ENCODE results near the gene OPTC.

Gene OPTC

DNA sequence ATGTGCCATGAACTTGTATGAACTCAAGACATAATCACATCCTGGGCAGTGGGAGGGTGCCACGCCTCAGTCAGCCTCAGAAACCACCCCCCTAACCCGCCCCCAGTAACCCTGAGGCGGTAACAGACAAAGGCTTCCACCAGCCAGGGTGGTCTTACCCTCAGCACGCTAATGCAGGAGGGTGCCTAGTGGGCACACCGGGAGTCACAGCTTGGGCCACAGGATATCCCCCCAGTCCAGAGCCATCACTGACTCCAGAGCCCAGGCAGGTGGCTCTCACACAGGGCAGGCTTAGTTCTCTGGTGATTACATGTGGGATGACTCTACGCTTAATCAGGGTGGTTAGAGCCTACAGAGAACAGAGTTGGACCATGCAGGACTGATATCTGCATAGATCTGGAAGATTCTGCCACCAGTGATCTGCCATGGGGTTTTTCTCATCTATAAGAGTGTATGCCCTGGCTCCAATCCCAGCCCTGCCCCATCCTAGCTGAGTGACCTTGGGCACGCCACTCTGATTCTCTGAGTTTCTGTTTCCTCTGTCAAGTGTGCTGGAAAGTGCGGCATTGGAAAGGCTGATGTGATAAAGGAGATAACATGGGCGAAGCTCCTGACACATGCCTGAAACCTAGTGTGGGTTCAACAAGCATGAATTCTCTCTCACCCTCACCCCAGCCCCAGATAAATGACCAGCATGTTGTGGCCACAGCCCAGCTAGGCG is 27.3 kb downstream of the OPTC start:
- Histone ChIP-seq H3K9me3 (ENCODE audit: control insufficient read depth, low read length) (no peaks in the 10 kb centered on the region), H3K36me3 (ENCODE audit: control insufficient read depth, insufficient read depth, low read length) (no peaks in the 10 kb centered on the region), H3K27ac (ENCODE audit: insufficient read depth, low read depth, low read length, poor library complexity, severe bottlenecking) (no peak overlapping the region), H3K27me3 (ENCODE audit: control insufficient read depth, insufficient read depth, low read length, poor library complexity, severe bottlenecking) (peaks cover 7% of the 10 kb centered on the region), H3K4me1 (ENCODE audit: control insufficient read depth, insufficient read depth, low read length) (peaks cover 56% of the 10 kb centered on the region), H3K4me3 (ENCODE audit: insufficient read depth, low read depth, low read length) (no peak overlapping the region)
- WGBS, 2 experiments: 85 to 86% methylated on average over 10 of the region's 10 CpGs

DNA sequence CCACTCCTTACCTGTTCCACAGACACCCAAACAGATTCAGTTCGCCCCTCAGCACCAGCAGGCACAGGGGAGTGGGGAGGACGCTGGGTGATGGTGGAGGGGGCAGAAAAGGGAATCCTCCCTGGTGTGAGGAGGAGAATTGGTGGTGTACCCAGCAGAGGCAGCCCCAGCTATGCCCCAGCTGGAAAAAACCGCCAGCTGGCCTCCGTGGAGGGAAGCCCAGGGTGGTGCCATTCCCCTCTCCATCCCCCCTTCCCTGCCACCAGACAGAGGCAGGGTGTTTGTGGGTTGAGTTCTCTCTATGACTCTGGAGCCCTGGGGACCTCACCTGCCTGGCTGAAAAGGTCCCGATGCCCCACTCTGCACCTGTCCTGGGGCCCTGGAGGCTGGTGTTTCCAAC is 27.9 kb downstream of the OPTC start:
- no peaks in the 10 kb centered on the region for H3K36me3 ChIP-seq (ENCODE audit: control insufficient read depth, insufficient read depth, low read length)
- H3K27me3 ChIP-seq (ENCODE audit: control insufficient read depth, insufficient read depth, low read length, poor library complexity, severe bottlenecking): peaks cover 7% of the 10 kb centered on the region
- 53 to 63% methylated on average over 4 to 5 of the region's 5 CpGs for WGBS, 2 experiments
- H3K4me3 ChIP-seq (ENCODE audit: insufficient read depth, low read depth, low read length): no peak overlapping the region
- H3K4me1 ChIP-seq (ENCODE audit: control insufficient read depth, insufficient read depth, low read length): peaks cover 56% of the 10 kb centered on the region
- H3K27ac ChIP-seq (ENCODE audit: insufficient read depth, low read depth, low read length, poor library complexity, severe bottlenecking): no peak overlapping the region
- H3K9me3 ChIP-seq (ENCODE audit: control insufficient read depth, low read length): no peaks in the 10 kb centered on the region

DNA sequence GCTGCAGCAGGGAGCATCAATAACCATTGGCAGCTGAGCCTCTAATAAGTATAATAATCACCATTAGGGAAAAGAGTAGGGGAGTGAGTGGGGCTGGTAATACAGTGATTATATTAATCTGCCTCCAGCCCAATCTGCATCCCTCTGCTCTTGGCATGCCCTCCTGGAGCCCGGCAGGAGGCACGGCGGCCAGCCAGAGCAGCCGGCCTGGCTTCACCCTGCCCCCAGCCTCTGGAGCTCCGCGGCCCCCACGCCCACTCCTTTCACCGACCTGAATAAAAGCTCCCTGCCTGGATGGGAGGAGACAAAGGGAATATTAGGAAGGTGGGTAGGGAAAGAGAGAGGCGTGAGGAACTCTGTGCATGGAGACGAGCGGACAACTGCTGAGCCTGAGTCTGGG is 28.3 kb downstream of the OPTC start:
- no peaks in the 10 kb centered on the region for H3K36me3 ChIP-seq (ENCODE audit: control insufficient read depth, insufficient read depth, low read length)
- no peak overlapping the region for H3K27ac ChIP-seq (ENCODE audit: insufficient read depth, low read depth, low read length, poor library complexity, severe bottlenecking)
- no peak overlapping the region for H3K4me3 ChIP-seq (ENCODE audit: insufficient read depth, low read depth, low read length)
- H3K27me3 ChIP-seq (ENCODE audit: control insufficient read depth, insufficient read depth, low read length, poor library complexity, severe bottlenecking): peaks cover 7% of the 10 kb centered on the region
- peaks cover 54% of the 10 kb centered on the region for H3K4me1 ChIP-seq (ENCODE audit: control insufficient read depth, insufficient read depth, low read length)
- 9 to 10% methylated on average over 8 to 11 of the region's 11 CpGs for WGBS, 2 experiments
- H3K9me3 ChIP-seq (ENCODE audit: control insufficient read depth, low read length): no peaks in the 10 kb centered on the region

- Histone ChIP-seq H3K27me3 (ENCODE audit: control insufficient read depth, insufficient read depth, low read length, poor library complexity, severe bottlenecking) (peaks cover 3% of the 10 kb centered on the region), H3K27ac (ENCODE audit: insufficient read depth, low read depth, low read length, poor library complexity, severe bottlenecking) (no peak overlapping the region), H3K4me1 (ENCODE audit: control insufficient read depth, insufficient read depth, low read length) (peaks cover 46% of the 10 kb centered on the region), H3K4me3 (ENCODE audit: insufficient read depth, low read depth, low read length) (no peak overlapping the region), H3K9me3 (ENCODE audit: control insufficient read depth, low read length) (no peaks in the 10 kb centered on the region), H3K36me3 (ENCODE audit: control insufficient read depth, insufficient read depth, low read length) (no peaks in the 10 kb centered on the region)
- WGBS, 2 experiments: 90 to 96% methylated on average over 6 of the region's 6 CpGs
These were observed 29.7 kb downstream of the OPTC start for GRCh38 chr1:203523667-203524066.

- H3K4me1 ChIP-seq (ENCODE audit: control insufficient read depth, insufficient read depth, low read length): peaks cover 42% of the 10 kb centered on the region
- 86 to 96% methylated on average over 3 to 4 of the region's 4 CpGs for WGBS, 2 experiments
- H3K27ac ChIP-seq (ENCODE audit: insufficient read depth, low read depth, low read length, poor library complexity, severe bottlenecking): no peak overlapping the region
These were observed 30.2 kb downstream of the OPTC start for GRCh38 chr1:203524152-203524551.

DNA sequence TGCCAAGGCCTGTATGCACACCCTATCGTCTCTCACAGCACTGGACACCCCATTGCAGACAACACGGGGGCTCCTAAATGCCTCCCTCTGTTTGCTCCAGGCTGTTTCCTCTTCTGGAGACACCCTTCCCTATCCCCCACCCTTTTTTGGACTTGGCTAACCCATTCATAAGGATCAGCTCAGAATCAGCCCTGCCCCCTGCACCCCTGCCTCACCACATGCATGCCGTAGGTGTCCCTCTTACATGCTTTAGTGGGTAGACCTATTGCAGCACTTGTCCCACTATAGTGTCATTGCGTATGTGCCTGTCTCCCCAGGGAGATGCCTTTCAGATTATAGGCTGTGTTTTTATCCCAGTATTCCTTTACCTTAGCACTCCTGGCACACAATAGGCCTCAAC is 30.9 kb downstream of the OPTC start:
- Histone ChIP-seq H3K27me3 (ENCODE audit: control insufficient read depth, insufficient read depth, low read length, poor library complexity, severe bottlenecking) (no peaks in the 10 kb centered on the region), H3K27ac (ENCODE audit: insufficient read depth, low read depth, low read length, poor library complexity, severe bottlenecking) (no peak overlapping the region), H3K9me3 (ENCODE audit: control insufficient read depth, low read length) (no peaks in the 10 kb centered on the region), H3K36me3 (ENCODE audit: control insufficient read depth, insufficient read depth, low read length) (no peaks in the 10 kb centered on the region), H3K4me3 (ENCODE audit: insufficient read depth, low read depth, low read length) (no peak overlapping the region), H3K4me1 (ENCODE audit: control insufficient read depth, insufficient read depth, low read length) (peaks cover 42% of the 10 kb centered on the region)
- 73 to 78% methylated on average over 4 of the region's 4 CpGs for WGBS, 2 experiments

More at GRCh38 chr1:203524152-203524551, 30.2 kb downstream of the OPTC start:
- H3K9me3 ChIP-seq (ENCODE audit: control insufficient read depth, low read length): no peaks in the 10 kb centered on the region
- no peaks in the 10 kb centered on the region for H3K36me3 ChIP-seq (ENCODE audit: control insufficient read depth, insufficient read depth, low read length)
- no peaks in the 10 kb centered on the region for H3K27me3 ChIP-seq (ENCODE audit: control insufficient read depth, insufficient read depth, low read length, poor library complexity, severe bottlenecking)
- H3K4me3 ChIP-seq (ENCODE audit: insufficient read depth, low read depth, low read length): no peak overlapping the region

GRCh38 chr1:203525685-203526084 is 31.7 kb downstream of the OPTC start:
- Histone ChIP-seq H3K9me3 (ENCODE audit: control insufficient read depth, low read length) (no peaks in the 10 kb centered on the region), H3K4me3 (ENCODE audit: insufficient read depth, low read depth, low read length) (no peak overlapping the region), H3K4me1 (ENCODE audit: control insufficient read depth, insufficient read depth, low read length) (peaks cover 36% of the 10 kb centered on the region), H3K27me3 (ENCODE audit: control insufficient read depth, insufficient read depth, low read length, poor library complexity, severe bottlenecking) (no peaks in the 10 kb centered on the region), H3K36me3 (ENCODE audit: control insufficient read depth, insufficient read depth, low read length) (no peaks in the 10 kb centered on the region), H3K27ac (ENCODE audit: insufficient read depth, low read depth, low read length, poor library complexity, severe bottlenecking) (no peak overlapping the region)
- 98 to 100% methylated on average over 3 of the region's 3 CpGs for WGBS, 2 experiments

DNA sequence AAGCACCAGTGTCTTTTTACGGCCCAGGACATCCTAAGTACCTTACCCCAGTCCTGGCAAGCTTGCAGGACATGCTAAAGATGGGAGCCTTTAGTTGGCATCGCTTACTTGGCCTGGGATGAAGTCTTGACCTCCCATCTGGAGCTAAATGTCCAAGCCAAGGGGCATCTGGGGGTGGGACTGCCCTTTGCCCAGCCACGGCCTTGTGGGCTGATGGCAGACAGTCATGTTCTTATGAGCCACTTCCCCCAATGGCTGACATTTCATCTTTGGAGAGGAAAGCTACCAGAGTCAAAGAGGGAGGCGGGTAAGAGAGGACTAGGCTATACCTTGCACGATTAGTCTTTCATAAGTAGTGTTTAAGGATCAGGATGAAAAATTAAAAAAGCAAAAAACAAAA is 32.2 kb downstream of the OPTC start:
- Histone ChIP-seq H3K27me3 (ENCODE audit: control insufficient read depth, insufficient read depth, low read length, poor library complexity, severe bottlenecking) (no peaks in the 10 kb centered on the region), H3K4me3 (ENCODE audit: insufficient read depth, low read depth, low read length) (no peak overlapping the region), H3K27ac (ENCODE audit: insufficient read depth, low read depth, low read length, poor library complexity, severe bottlenecking) (no peak overlapping the region), H3K36me3 (ENCODE audit: control insufficient read depth, insufficient read depth, low read length) (no peaks in the 10 kb centered on the region), H3K4me1 (ENCODE audit: control insufficient read depth, insufficient read depth, low read length) (peaks cover 35% of the 10 kb centered on the region), H3K9me3 (ENCODE audit: control insufficient read depth, low read length) (no peaks in the 10 kb centered on the region)
- 97% methylated on average over 4 to 5 of the region's 5 CpGs for WGBS, 2 experiments

DNA sequence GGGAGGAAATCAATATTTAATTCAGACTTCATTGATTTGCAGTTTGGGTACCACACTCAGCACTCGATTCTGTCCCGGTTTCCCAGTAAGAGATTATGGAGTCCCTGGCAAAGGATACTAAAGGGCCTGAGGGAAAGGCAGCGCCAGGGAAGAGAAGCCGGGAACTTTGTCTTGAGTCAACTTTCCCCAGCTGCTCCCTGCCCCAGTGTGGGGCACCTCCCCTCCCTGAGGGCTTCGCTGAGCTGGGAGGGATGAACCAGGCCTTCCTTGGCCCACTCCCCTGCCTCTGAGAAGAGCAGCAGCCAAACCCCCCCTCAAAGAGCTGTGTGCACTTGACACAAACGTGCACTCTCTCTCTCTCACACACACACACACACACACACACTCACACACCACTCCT is 32.6 kb downstream of the OPTC start:
- Histone ChIP-seq H3K4me3 (ENCODE audit: insufficient read depth, low read depth, low read length) (no peak overlapping the region), H3K27ac (ENCODE audit: insufficient read depth, low read depth, low read length, poor library complexity, severe bottlenecking) (no peak overlapping the region), H3K27me3 (ENCODE audit: control insufficient read depth, insufficient read depth, low read length, poor library complexity, severe bottlenecking) (no peaks in the 10 kb centered on the region), H3K9me3 (ENCODE audit: control insufficient read depth, low read length) (no peaks in the 10 kb centered on the region), H3K4me1 (ENCODE audit: control insufficient read depth, insufficient read depth, low read length) (peaks cover 31% of the 10 kb centered on the region), H3K36me3 (ENCODE audit: control insufficient read depth, insufficient read depth, low read length) (no peaks in the 10 kb centered on the region)
- 75 to 80% methylated on average over 6 of the region's 6 CpGs for WGBS, 2 experiments

DNA sequence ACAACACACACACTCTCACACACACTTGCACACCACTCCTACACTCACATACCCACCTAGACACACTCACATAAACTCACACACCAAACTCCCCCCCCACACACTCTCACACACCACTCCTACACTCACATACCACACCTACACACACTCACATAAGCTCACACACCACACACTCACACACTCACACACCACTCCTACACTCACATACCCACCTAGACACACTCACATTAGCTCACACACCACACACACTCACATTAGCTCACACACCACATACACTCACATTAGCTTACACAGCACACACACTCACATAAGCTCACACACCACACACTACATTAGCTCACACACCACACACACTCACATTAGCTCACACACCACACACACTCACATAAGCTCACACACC is 33.1 kb downstream of the OPTC start:
- no peaks in the 10 kb centered on the region for H3K27me3 ChIP-seq (ENCODE audit: control insufficient read depth, insufficient read depth, low read length, poor library complexity, severe bottlenecking)
- no peak overlapping the region for H3K4me3 ChIP-seq (ENCODE audit: insufficient read depth, low read depth, low read length)
- no peaks in the 10 kb centered on the region for H3K9me3 ChIP-seq (ENCODE audit: control insufficient read depth, low read length)
- no peak overlapping the region for H3K27ac ChIP-seq (ENCODE audit: insufficient read depth, low read depth, low read length, poor library complexity, severe bottlenecking)
- H3K36me3 ChIP-seq (ENCODE audit: control insufficient read depth, insufficient read depth, low read length): no peaks in the 10 kb centered on the region
- H3K4me1 ChIP-seq (ENCODE audit: control insufficient read depth, insufficient read depth, low read length): peaks cover 26% of the 10 kb centered on the region

DNA sequence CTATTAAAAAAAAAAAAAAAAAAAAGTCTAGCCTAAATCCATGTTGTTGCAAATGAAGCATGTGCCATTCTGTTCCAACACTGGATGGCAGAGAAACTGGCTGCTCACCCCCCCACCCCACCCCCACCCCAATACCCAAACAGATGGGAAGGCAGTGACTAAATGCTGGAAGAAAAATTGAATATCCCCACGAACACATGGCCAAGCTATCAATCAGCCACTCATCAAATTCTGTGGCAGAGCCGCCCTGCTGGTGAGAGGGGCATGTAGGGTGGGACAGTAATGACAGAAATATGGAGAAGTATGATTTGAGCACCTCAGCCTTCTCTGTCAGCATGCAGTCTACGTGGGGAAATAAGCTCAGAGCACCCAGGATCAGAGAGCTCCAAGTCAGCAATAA is 34.1 kb downstream of the OPTC start:
- H3K27ac ChIP-seq (ENCODE audit: insufficient read depth, low read depth, low read length, poor library complexity, severe bottlenecking): no peak overlapping the region
- no peaks in the 10 kb centered on the region for H3K27me3 ChIP-seq (ENCODE audit: control insufficient read depth, insufficient read depth, low read length, poor library complexity, severe bottlenecking)
- no peaks in the 10 kb centered on the region for H3K9me3 ChIP-seq (ENCODE audit: control insufficient read depth, low read length)
- H3K36me3 ChIP-seq (ENCODE audit: control insufficient read depth, insufficient read depth, low read length): no peaks in the 10 kb centered on the region
- H3K4me3 ChIP-seq (ENCODE audit: insufficient read depth, low read depth, low read length): no peak overlapping the region
- WGBS, 2 experiments: 87 to 95% methylated on average over 3 of the region's 3 CpGs
- peaks cover 17% of the 10 kb centered on the region for H3K4me1 ChIP-seq (ENCODE audit: control insufficient read depth, insufficient read depth, low read length)

Data from ectodermal cell (in vitro differentiated cells).